ENCODE results near the gene SERPINB6. TPM values are rescaled to one million over a fixed set of nuclear protein-coding genes. Genes with fewer than 3 reads are reported as not detected.

SERPINB6 gene
- total RNA-seq, 3 donors from 2014 or later = 134 to 147 (median 142) TPM

GRCh38 chr6:2921520-2922115 is 49.7 kb downstream of the SERPINB6 start:
- no peaks in the 10 kb centered on the region for H3K9me3 ChIP-seq
- DNase-seq = no peak
- no peak overlapping the region for H3K4me3 ChIP-seq
- ATAC-seq = no peak
- no peaks in the 10 kb centered on the region for H3K36me3 ChIP-seq (ENCODE audit: low read depth)
- no peaks in the 10 kb centered on the region for H3K4me1 ChIP-seq (ENCODE audit: low read depth)
- TF ChIP-seq CTCF (IDR thresholded peaks at IDR 0.05) = no peak
- intact Hi-C loops (cut with DNase I, micrococcal nuclease) = no loop called here

- ATAC-seq = no peak
- no peak for TF ChIP-seq CTCF (IDR thresholded peaks at IDR 0.05)
- DNase-seq = no peak
- intact Hi-C loops (cut with DNase I, micrococcal nuclease) = no loop called here
- Histone ChIP-seq H3K4me1 (ENCODE audit: low read depth) (no peaks in the 10 kb centered on the region), H3K9me3 (no peaks in the 10 kb centered on the region), H3K36me3 (ENCODE audit: low read depth) (no peaks in the 10 kb centered on the region), H3K4me3 (no peak overlapping the region)
These were observed 50.7 kb downstream of the SERPINB6 start for GRCh38 chr6:2920671-2921112.

GRCh38 chr6:2919886-2920285 is 51.5 kb downstream of the SERPINB6 start:
- intact Hi-C loops (cut with DNase I, micrococcal nuclease) = no loop called here
- DNase-seq = no peak

GRCh38 chr6:2919401-2919800 is 52.0 kb downstream of the SERPINB6 start:
- intact Hi-C loops (cut with DNase I, micrococcal nuclease) = no loop called here
- no peak for DNase-seq
- no peak for ATAC-seq
- no peaks in the 10 kb centered on the region for H3K4me1 ChIP-seq (ENCODE audit: low read depth)
- H3K9me3 ChIP-seq = no peaks in the 10 kb centered on the region
- TF ChIP-seq CTCF (IDR thresholded peaks at IDR 0.05) = no peak
- no peak overlapping the region for H3K4me3 ChIP-seq
- H3K36me3 ChIP-seq (ENCODE audit: low read depth) = no peaks in the 10 kb centered on the region

More at GRCh38 chr6:2919886-2920285, 51.5 kb downstream of the SERPINB6 start:
- Histone ChIP-seq H3K9me3 (no peaks in the 10 kb centered on the region), H3K4me1 (ENCODE audit: low read depth) (no peaks in the 10 kb centered on the region), H3K36me3 (ENCODE audit: low read depth) (no peaks in the 10 kb centered on the region), H3K4me3 (no peak overlapping the region)
- no peak for TF ChIP-seq CTCF (IDR thresholded peaks at IDR 0.05)
- ATAC-seq = no peak

GRCh38 chr6:2918936-2919335 is 52.4 kb downstream of the SERPINB6 start:
- Histone ChIP-seq H3K4me3 (no peak overlapping the region), H3K9me3 (no peaks in the 10 kb centered on the region), H3K36me3 (ENCODE audit: low read depth) (no peaks in the 10 kb centered on the region), H3K4me1 (ENCODE audit: low read depth) (no peaks in the 10 kb centered on the region)
- TF ChIP-seq CTCF (IDR thresholded peaks at IDR 0.05) = no peak
- ATAC-seq (no peak), DNase-seq (no peak)
- intact Hi-C loops (cut with DNase I, micrococcal nuclease) = no loop called here
